GM18507 (cell line): Measurements from ENCODE around the gene PGM5.
"Not testable (repeated sequence)": the region's sequence is repeated elsewhere in the genome, so short reads cannot be mapped to it uniquely, and the experiment has no call there.

Experiments
- DNase-seq: peaks from one replicate; pipeline ENCODE4 v3.0.0; 2011; ENCODE audit warnings: low read depth; ENCODE audit not compliant: insufficient read length; ENCODE audit errors: extremely low spot score
- FAIRE-seq: peaks from 2 replicates; lab custom pipeline; 2011; peaks lifted over from hg19 to GRCh38; lab: Jason Lieb, UNC

PGM5 gene

GRCh38 chr9:68356380-68357118, at the start of gene PGM5:
Gene PGM5 (plus strand): TSS chr9:68356611. CDS start chr9:68357128, 517 bp downstream.
- not testable (repeated sequence) for DNase-seq, FAIRE-seq

DNA sequence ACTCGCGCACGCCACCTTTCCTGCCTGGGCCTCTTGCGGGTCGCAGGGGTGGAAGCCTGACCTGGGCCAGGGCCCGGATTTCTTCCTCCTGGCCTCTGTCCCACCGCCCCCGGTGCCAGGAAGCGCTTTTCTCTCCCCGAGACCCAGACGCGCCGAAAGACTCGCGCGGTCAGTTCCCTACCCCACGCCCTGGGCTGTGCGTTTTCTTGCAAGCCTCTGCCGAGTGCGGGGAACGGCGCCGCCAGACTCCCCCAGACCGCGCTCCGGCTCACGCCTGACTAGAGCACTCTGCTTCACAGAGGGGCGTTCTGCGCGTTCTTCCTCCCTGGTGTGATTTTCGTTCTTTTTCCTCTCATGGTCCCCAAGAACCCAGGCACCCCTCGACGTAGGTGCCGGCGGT, 49.3 kb upstream of the PGM5 start:
- not testable (repeated sequence) for FAIRE-seq, DNase-seq

GRCh38 chr9:68307654-68308053, 48.8 kb upstream of the PGM5 start:
- not testable (repeated sequence) for DNase-seq, FAIRE-seq

DNA sequence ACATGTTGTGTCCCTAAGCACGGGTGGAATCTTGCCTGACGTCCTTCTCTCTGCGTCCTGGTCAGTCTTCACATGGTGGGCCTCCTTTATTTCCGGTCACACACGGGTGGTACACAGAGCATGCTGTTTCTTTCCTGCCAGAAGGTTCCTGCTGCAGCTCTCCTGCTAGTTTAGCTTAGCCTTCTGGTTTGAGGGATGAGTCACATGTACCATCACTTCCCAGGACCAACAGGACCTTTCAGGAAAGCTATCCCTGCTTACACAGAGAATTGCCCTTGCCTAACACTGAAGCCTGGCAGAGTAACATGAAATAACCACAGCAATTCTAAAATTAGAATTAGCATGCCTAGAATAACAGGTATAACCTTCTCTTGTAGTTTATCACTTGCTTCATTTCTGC, 45.2 kb upstream of the PGM5 start:
- not testable (repeated sequence) for FAIRE-seq, DNase-seq

- not testable (repeated sequence) for DNase-seq, FAIRE-seq
Measured at GRCh38 chr9:68318209-68318608, 38.2 kb upstream of the PGM5 start.

DNA sequence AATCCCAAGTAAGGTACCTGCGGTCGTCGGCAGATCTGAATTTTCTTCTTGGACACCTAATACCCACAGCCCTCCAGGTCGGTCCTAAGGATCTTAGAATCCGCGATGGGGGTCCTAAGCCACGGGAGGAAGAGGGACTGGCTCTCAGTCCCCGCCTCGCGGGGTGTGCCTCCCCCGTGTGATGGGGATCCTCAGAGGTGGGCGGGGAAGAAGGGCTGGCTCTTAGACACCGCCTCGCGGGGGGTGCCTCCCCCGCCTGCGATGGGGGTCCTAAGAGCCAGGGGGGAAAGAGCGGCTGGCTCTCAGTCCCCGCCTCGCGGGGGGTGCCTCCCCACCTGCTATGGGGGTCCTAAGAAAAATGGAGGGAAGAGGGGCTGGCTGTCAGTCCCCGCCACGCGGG, 32.7 kb upstream of the PGM5 start:
- not testable (repeated sequence) for DNase-seq, FAIRE-seq

GRCh38 chr9:68324518-68324917, 31.9 kb upstream of the PGM5 start:
- not testable (repeated sequence) for FAIRE-seq

GRCh38 chr9:68329106-68329505, 27.3 kb upstream of the PGM5 start:
- not testable (repeated sequence) for FAIRE-seq

More at GRCh38 chr9:68324518-68324917, 31.9 kb upstream of the PGM5 start:
- not testable (repeated sequence) for DNase-seq

DNA sequence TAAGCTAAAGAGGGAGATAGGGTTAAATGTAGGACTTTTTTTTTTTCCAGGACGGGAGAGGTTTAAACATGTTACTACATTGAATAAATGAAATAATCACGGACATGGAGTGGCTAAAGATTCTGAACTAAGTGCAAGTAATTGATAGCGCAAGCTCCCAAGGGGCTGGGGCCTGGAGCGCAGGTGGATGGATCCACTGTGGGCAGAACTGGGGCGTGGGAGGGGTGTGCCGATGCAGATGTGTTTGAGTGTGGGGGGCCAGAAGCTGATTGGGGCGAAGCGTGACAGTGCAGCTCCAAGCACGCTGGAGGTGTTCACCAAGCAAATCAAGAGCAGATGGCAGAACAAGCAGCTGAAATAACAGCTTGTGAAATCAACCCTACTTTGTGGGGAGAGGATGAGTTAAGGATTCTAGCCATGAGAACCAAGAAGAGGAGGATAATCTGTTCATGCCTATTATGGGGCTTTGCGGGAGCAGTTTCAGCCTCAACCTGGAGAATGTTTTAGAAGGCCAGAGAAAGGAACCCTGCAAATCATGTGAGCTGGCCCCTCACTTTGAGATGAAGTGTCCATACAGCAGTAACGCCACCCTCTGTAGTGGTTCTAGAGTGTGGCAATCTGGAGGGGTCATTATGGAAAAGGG, 25.8 kb upstream of the PGM5 start:
- not testable (repeated sequence) for DNase-seq, FAIRE-seq

More at GRCh38 chr9:68329106-68329505, 27.3 kb upstream of the PGM5 start:
- not testable (repeated sequence) for DNase-seq

DNA sequence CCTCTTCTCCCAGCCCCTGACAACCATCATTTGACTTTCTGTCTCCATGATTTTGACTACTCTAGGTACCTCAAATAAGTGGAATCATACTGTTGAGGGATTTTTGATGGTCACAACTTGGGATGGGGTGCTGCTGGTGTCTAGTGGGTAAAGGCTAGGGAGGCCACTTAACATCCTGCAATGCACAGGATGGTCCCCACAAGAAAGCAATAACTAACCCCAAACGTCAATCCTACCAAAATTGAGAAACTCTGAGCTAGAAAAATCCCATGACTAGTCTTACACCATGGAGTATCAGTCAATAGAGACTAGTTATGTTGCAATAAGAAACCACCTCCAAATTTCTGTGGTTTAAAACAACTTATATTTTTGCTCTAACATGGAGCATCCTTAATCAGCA, 24.3 kb upstream of the PGM5 start:
- not testable (repeated sequence) for DNase-seq, FAIRE-seq

DNA sequence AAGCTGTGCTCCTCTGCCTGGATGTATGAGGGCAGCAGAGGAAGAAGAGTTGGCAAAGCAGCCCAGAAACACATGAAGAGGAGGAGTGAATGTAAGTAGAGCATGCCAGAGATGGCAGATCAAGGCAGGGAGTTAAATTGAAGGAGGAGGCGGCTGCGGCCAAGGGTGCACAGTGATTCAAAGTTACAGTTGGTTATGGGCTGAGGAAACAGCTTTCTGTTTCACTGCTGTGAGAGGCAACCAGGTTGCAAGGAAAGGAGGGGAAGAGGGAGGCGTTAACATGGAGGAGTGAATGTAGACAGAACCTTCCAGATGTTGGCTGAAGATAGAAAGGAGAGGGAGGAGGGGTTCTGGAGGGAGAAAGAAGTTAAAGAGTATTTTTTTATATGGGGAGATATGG, 20.5 kb upstream of the PGM5 start:
- not testable (repeated sequence) for DNase-seq, FAIRE-seq

GRCh38 chr9:68336639-68337339, 19.6 kb upstream of the PGM5 start:
- FAIRE-seq, DNase-seq: not testable (repeated sequence)

GRCh38 chr9:68338000-68338399, 18.4 kb upstream of the PGM5 start:
- DNase-seq: not testable (repeated sequence)

GRCh38 chr9:68342265-68343025, 14.0 kb upstream of the PGM5 start:
- not testable (repeated sequence) for DNase-seq, FAIRE-seq

More at GRCh38 chr9:68338000-68338399, 18.4 kb upstream of the PGM5 start:
- FAIRE-seq: not testable (repeated sequence)

DNA sequence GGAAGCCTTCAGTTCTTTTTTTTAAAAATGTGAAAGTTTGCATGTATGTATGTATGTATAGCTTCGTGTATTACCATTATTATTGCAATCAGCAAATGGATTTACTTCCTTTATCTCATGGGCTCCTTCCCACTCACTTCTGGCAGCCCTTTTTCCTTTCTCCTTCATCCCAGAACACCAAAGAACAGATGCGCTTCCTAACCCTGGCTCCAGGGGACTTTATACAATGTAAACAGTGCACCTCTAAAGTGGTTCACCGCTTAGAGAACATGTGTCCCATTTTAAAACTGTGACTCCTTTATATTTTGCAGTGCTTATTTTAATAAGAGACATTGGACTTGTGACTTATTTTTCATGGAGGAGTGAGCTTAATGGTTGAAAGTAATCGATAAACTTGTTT, 13.2 kb upstream of the PGM5 start:
- not testable (repeated sequence) for DNase-seq, FAIRE-seq

- not testable (repeated sequence) for FAIRE-seq, DNase-seq
Measured at GRCh38 chr9:68343992-68344391, 12.4 kb upstream of the PGM5 start.

- not testable (repeated sequence) for DNase-seq, FAIRE-seq
Measured at GRCh38 chr9:68351689-68352088, 4.7 kb upstream of the PGM5 start.

- not testable (repeated sequence) for DNase-seq, FAIRE-seq
Measured at GRCh38 chr9:68355993-68356379, 425 bp upstream of the PGM5 start.

DNA sequence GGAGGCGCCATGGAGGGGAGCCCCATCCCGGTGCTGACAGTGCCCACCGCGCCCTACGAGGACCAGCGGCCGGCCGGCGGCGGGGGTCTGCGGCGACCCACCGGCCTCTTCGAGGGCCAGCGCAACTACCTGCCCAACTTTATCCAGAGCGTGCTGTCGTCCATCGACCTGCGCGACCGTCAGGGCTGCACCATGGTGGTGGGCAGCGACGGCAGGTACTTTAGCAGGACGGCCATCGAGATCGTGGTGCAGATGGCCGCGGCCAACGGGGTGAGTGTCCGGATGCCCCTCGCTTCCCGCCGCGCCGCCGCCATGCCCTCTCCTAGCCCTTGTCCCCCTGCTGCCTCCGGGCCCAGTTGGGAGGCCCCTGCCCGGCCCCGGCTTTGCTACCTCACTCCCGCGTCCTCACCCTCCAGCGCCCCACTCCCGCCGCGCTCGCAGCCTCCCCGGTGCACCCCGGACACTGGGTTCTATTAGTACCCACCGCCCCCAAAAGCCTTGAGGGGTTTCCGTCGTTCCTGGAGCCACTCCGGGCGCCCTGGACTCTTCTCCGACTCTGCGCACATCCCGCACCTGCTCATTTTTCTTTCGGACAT, 806 bp downstream of the PGM5 start:
- not testable (repeated sequence) for DNase-seq, FAIRE-seq
